DLD1 (cell line): ENCODE data around the gene PTPRG.
"Not testable (repeated sequence)": the region's sequence is repeated elsewhere in the genome, so short reads cannot be mapped to it uniquely, and the experiment has no call there.

Source experiments
- in situ Hi-C: cut with HindIII; loops from 2 replicates; pipeline ENCODE4 v1.10.0; 2017; ENCODE audit warnings: low sequenced_read_pairs

The PTPRG gene

DNA sequence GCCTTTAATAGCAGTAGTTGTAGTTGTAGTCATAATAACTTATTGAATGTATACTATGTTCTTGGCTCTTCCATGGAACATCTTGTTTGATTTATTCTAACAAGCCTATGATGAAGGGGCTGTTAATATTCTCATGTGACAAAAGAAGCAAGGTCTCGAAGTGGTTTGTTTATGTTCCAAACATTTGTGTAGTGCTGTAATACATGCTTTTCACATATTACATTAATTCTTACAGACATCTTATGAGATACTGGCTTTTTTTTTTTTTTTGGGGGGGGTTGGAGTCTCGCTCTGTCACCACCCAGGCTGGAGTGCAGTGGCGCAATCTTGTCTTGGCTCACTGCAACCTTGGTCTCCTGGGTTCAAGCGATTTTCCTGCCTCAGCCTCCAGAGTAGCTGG is 252.3 kb downstream of the PTPRG start:
- in situ Hi-C loops = no loop called here

DNA sequence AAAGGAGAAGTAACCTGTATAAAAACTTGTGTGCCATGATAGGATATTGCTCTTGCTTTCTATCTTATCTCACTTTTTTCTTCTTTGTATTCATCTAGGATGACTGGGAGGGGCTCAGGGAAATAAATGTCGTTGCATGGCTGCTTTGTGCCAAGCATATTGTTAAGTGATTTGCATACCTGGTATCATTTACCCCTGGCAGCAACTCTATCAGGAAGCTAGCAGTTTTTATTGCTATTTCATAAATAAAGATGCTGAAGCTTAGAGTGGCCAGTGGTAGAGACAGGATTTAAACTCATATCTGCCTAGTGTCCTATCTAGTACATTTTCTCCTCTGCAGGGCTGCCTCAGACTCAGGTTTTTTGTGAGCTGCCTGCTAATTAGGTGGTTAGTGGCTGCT is 253.3 kb downstream of the PTPRG start:
- in situ Hi-C loops = no loop called here

DNA sequence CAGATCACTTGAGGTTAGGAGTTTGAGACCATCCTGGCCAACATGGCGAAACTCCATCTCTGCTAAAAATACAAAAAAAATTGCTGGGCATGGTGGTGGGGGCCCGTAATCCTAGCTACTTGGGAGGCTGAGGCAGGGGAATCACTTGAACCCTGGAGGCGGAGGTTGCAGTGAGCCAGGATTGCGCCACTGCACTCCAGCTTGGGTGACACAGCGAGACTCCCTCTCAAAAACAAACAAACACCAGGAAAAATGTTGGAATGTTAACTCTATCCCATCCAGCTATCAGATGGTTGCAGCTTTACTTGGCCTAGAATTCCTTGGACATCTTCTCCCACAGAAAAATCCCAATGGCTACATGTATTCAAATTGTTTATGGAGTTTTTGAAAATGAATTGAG is 254.9 kb downstream of the PTPRG start:
- in situ Hi-C loops = not testable (repeated sequence)

GRCh38 chr3:61819861-61820260 is 258.5 kb downstream of the PTPRG start:
- in situ Hi-C loops = no loop called here

GRCh38 chr3:61820306-61820992 is 259.1 kb downstream of the PTPRG start:
- in situ Hi-C loops = no loop called here

GRCh38 chr3:61821823-61822251 is 260.5 kb downstream of the PTPRG start:
- in situ Hi-C loops = no loop called here

DNA sequence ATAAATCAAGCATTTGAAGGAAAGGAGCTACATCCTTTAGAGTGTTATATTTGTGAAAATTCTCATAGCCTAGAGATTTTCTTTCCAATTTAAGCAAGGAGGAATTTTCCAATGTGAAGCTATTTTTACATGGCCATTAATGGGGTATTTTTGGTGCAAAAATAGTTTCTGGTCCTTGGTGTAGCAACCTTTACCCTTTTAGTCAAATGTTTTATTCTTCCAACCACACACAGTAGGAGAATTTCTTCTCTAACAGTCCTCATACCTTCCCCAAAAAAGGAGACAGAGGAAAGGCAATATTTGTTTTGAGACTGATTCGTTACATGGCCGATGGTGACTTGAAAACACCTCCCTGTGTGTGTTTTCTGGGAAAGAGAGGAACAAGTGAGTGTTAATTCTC is 261.2 kb downstream of the PTPRG start:
- in situ Hi-C loops = no loop called here

DNA sequence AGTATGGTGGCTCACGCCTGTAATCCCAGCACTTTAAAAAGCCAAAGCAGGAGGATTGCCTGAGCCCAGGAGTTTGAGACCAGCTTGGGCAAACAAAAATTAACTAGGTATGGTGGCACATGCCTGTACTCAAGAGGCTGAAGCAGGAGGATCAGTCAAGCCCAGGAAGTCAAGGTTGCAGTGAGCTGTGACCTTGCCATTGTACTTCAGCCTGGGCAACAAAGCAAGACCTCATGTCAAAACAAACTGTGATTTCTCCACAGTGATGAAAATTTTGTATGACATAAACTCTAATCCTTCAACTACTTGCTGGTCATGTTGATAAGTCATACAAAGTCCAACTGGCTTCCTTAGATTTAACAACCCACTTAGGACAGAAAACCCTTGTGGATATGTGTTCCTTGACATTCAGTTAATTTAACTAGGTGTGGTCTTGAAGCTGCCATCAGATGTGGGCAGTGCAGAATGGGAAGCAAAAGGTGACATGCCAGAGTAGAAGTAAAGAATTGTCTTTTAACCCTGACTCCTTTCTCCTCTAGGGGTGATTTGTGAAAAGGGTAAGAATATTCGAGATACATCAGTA is 263.3 kb downstream of the PTPRG start:
- in situ Hi-C loops = no loop called here

- in situ Hi-C loops = no loop called here
These were observed 264.8 kb downstream of the PTPRG start for GRCh38 chr3:61826161-61826560.

DNA sequence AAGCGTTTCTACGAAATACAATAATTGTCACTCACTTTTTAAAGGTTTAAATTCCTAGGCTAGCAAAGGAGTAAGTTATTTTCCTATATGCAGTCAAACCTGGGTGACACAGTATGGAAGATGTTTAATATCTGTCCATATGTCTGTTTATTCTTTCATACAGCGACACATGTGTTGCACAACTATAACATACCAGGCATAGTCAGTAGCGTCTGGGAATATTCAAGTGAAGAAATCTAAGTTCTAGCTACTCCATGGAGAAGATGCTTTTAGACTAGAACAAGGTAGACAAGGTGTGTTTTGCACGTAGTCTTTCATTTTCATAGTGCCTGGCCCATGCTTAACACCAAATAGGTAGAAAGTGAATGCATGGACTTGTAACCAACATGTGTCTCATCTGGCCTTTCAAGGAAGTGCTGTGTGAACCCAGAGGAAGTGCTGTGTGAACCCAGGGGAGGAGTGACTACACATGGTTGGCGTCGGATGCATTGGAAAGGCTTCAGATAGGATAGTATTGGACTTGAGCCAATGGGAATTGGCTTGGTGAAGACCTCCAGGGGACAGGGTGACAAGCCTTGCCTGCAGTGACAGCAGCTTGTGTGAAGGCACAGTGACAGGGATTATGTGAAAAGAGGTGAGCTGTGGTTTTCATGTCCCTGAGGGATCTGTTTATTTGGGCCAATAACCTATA is 267.0 kb downstream of the PTPRG start:
- in situ Hi-C loops = no loop called here

- in situ Hi-C loops = no loop called here
These were observed 267.7 kb downstream of the PTPRG start for GRCh38 chr3:61828880-61829721.

GRCh38 chr3:61829722-61830350 is 268.5 kb downstream of the PTPRG start:
- in situ Hi-C loops = no loop called here

DNA sequence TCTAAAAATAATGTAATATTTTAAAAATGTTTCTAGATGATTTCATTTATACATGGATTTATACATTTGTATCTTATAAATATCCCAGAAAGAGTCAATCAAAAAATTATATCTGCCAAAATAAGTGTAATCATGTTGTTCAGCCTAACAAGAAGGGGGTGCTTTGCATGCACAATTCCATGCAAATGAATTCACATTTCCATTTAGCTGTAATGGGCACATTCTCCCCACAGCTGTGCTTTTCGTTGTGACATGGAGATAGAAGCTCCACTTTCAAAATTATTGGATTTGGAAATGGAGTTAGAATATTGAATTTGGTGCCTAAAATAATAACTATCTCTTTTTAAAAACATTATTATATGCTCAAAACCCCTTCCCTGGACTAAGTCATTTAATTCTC is 270.6 kb downstream of the PTPRG start:
- in situ Hi-C loops = no loop called here

GRCh38 chr3:61832375-61833229 is 271.2 kb downstream of the PTPRG start:
- in situ Hi-C loops = no loop called here

GRCh38 chr3:61839256-61839655 is 277.9 kb downstream of the PTPRG start:
- in situ Hi-C loops = no loop called here

GRCh38 chr3:61841111-61841845 is 279.9 kb downstream of the PTPRG start:
- in situ Hi-C loops = no loop called here

- in situ Hi-C loops = no loop called here
These were observed 280.6 kb downstream of the PTPRG start for GRCh38 chr3:61841988-61842387.

GRCh38 chr3:61844346-61844745 is 283.0 kb downstream of the PTPRG start:
- in situ Hi-C loops = no loop called here

GRCh38 chr3:61846488-61846887 is 285.1 kb downstream of the PTPRG start:
- in situ Hi-C loops = no loop called here
